Muscle of back (tissue), 11 donors: ENCODE measurements around the gene LHPP. TPM values are rescaled to one million over a fixed set of nuclear protein-coding genes. Genes with fewer than 3 reads are reported as not detected.

Experiments used
- DNase-seq, 3 donors: peaks; one replicate each; pipeline versions ENCODE4 v3.0.0 to v3.0.0-alpha.2; 2013
- polyA plus RNA-seq, 10 donors: library from polyadenylated mRNA; unstranded; fragments of 120-200 nt; gene quantifications; one replicate each; pipeline ENCODE4 v1.2.1, GENCODE V29; 2013; ENCODE audit not compliant: insufficient read length in 10 of 10

Gene LHPP
- polyA plus RNA-seq, 10 donors, result 5.2 to 8.6 (median 7.5) TPM

- DNase-seq, result no peak
Observed at GRCh38 chr10:124495162-124495561, 33.5 kb downstream of the LHPP start.

- no peak for DNase-seq
Observed at GRCh38 chr10:124495725-124496124, 34.1 kb downstream of the LHPP start.

GRCh38 chr10:124496150-124496549 is 34.5 kb downstream of the LHPP start:
- no peak for DNase-seq

GRCh38 chr10:124496620-124497019 is 35.0 kb downstream of the LHPP start:
- DNase-seq, result no peak

GRCh38 chr10:124497196-124497881 is 35.7 kb downstream of the LHPP start:
- DNase-seq, result no peak

- no peak for DNase-seq
Observed at GRCh38 chr10:124498056-124498455, 36.4 kb downstream of the LHPP start.

GRCh38 chr10:124500757-124501156 is 39.1 kb downstream of the LHPP start:
- DNase-seq, result no peak

GRCh38 chr10:124504711-124505110 is 43.1 kb downstream of the LHPP start:
- DNase-seq, result no peak

GRCh38 chr10:124505279-124505678 is 43.7 kb downstream of the LHPP start:
- no peak for DNase-seq

- no peak for DNase-seq
Observed at GRCh38 chr10:124508070-124508667, 46.5 kb downstream of the LHPP start.

- DNase-seq, result no peak
Observed at GRCh38 chr10:124508907-124509454, 47.4 kb downstream of the LHPP start.

- DNase-seq, result no peak
Observed at GRCh38 chr10:124509880-124510632, 48.4 kb downstream of the LHPP start.

GRCh38 chr10:124510759-124511158 is 49.1 kb downstream of the LHPP start:
- no peak for DNase-seq

- no peak for DNase-seq
Observed at GRCh38 chr10:124511205-124512039, 49.8 kb downstream of the LHPP start.

- no peak for DNase-seq
Observed at GRCh38 chr10:124512040-124512428, 50.4 kb downstream of the LHPP start.

- DNase-seq, result no peak
Observed at GRCh38 chr10:124512600-124512999, 51.0 kb downstream of the LHPP start.

GRCh38 chr10:124515244-124515970 is 53.8 kb downstream of the LHPP start:
- no peak for DNase-seq

GRCh38 chr10:124516181-124516580 is 54.6 kb downstream of the LHPP start:
- no peak for DNase-seq

GRCh38 chr10:124516746-124517397 is 55.2 kb downstream of the LHPP start:
- no peak for DNase-seq

- DNase-seq, result no peak
Observed at GRCh38 chr10:124517461-124517860, 55.8 kb downstream of the LHPP start.

GRCh38 chr10:124517931-124518330 is 56.3 kb downstream of the LHPP start:
- DNase-seq, result no peak
